H1 (cell line): ENCODE measurements around the gene APBA2. TPM values are rescaled to one million over a fixed set of nuclear protein-coding genes. Genes with fewer than 3 reads are reported as not detected.

ENCODE experiments used
- ASH2L ChIP-seq: fragments of 200-600, 300-600 bp; sonication (generic); IDR thresholded peaks from one replicate; pipeline ENCODE4 v1.7.1; 2017; ENCODE audit warnings: low read length
- CBX8 ChIP-seq: fragments of 300-800, 300-1000 bp; sonication (generic); IDR thresholded peaks from 2 replicates; pipeline ENCODE4 v1.7.1; 2016; ENCODE audit warnings: low read depth, low read length, borderline replicate concordance
- RAD21 ChIP-seq, 2 experiments: IDR thresholded peaks in 1 of 2; conservative IDR thresholded peaks in 1 of 2; 2 replicates each; pipeline ENCODE4 v1.6.1; 2011; ENCODE audit warnings: low read depth in 2 of 2, low read length in 2 of 2, improper control_type of control experiment in 1 of 2, inconsistent platforms in 1 of 2, mild to moderate bottlenecking in 1 of 2, moderate library complexity in 1 of 2
- RBBP5 ChIP-seq: IDR thresholded peaks from 2 replicates; pipeline ENCODE4 v1.7.1; 2012; ENCODE audit warnings: low read depth, mild to moderate bottlenecking, inconsistent platforms, low read length, moderate library complexity, borderline replicate concordance
- RXRA ChIP-seq: IDR thresholded peaks from 2 replicates; pipeline ENCODE4 v1.6.1; 2011; ENCODE audit warnings: low read depth, mild to moderate bottlenecking, low read length, moderate library complexity; ENCODE audit not compliant: insufficient read depth
- SIX5 ChIP-seq: IDR thresholded peaks from 2 replicates; pipeline ENCODE4 v1.6.1; 2011; ENCODE audit warnings: mild to moderate bottlenecking, low read depth, low read length
- polyA plus RNA-seq, 7 experiments: library from polyadenylated mRNA; depleted of rRNA in 3 of 7; stranded (reverse) in 5 of 7; unstranded in 2 of 7; fragments of >200 nt in 5 of 7; fragments of 200-250 nt in 2 of 7; gene quantifications; 1 replicate in 5 of 7; 2 replicates in 1 of 7; 4 replicates in 1 of 7; pipeline versions ENCODE4 v1.2.1 to v1.2.3, GENCODE V29; 2011 to 2013; ENCODE audit warnings: missing spikeins in 2 of 7, mixed read lengths in 2 of 7
- total RNA-seq: library from RNA; stranded (reverse); fragmentation: NEBNext Ultra II Directional; extraction: Animal tissue kit (Norgen Biotek cat#: 25700); gene quantifications from 2 replicates; pipeline ENCODE4 v1.2.1, GENCODE V29; 2021
- TF ChIP-seq, protein P1 (sequence below): IDR thresholded peaks from 2 replicates; pipeline ENCODE4 v1.6.1; 2012; ENCODE audit warnings: low read length, inconsistent platforms

APBA2 gene
- total and polyA plus RNA-seq, 2 of the 8 experiments (the other 6 are each of a cell fraction or from before 2014, with no cell fraction given) = 15.5 to 19.0 TPM

DNA sequence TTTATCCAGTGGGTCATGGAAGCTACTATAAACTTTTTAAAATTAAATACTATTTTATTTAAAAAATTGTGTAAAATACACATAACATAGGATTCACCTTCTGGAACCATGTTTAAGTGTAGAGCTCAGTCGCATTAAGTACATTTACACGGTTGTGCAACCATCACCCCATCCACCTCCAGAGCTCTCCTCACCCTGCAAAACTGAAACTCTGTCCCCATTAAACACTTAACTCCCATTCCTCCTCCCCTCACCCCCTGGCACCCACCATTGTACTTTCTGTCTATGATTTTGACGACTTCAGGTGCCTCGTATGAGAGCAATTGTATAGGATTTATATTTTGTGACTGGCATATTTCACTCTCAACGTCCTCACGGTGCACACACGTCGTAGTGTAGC lies 70.7 kb downstream of the APBA2 start (continued):
- TF ChIP-seq RAD21 (IDR thresholded peaks at IDR 0.05 in 1 of 2, conservative IDR thresholded peaks at IDR 0.05 in 1 of 2; ENCODE audit: low read depth in 2 of 2, low read length in 2 of 2) (no peak), SIX5 (no peak), RXRA (no peak), CBX8 (no peak), ASH2L (no peak), RBBP5 (no peak)
- TF ChIP-seq, protein P1, sequence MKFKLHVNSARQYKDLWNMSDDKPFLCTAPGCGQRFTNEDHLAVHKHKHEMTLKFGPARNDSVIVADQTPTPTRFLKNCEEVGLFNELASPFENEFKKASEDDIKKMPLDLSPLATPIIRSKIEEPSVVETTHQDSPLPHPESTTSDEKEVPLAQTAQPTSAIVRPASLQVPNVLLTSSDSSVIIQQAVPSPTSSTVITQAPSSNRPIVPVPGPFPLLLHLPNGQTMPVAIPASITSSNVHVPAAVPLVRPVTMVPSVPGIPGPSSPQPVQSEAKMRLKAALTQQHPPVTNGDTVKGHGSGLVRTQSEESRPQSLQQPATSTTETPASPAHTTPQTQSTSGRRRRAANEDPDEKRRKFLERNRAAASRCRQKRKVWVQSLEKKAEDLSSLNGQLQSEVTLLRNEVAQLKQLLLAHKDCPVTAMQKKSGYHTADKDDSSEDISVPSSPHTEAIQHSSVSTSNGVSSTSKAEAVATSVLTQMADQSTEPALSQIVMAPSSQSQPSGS = no peak
